Endothelial cell of umbilical vein (primary cell): ENCODE results near the gene EFEMP1.

ENCODE experiments used
- POLR2AphosphoS5 ChIP-seq: IDR thresholded peaks from 2 replicates; pipeline ENCODE4 v1.6.1; 2012; ENCODE audit warnings: low read depth, mild to moderate bottlenecking, control low read depth, low read length, moderate library complexity; ENCODE audit not compliant: insufficient read depth
- TF ChIP-seq, protein P1 (sequence below): IDR thresholded peaks from 2 replicates; pipeline ENCODE4 v1.6.1; 2011; ENCODE audit not compliant: insufficient read depth, insufficient read length
- TF ChIP-seq, protein P2 (sequence below), 2 donors: IDR thresholded peaks; 1 replicate in 1 of 2; 2 replicates in 1 of 2; pipeline ENCODE4 v1.5.1; 2011; ENCODE audit warnings: low read length in 2 of 2, mild to moderate bottlenecking in 2 of 2, moderate library complexity in 2 of 2, control low read depth in 1 of 2, inconsistent platforms in 1 of 2, low read depth in 1 of 2; ENCODE audit not compliant: insufficient read depth in 1 of 2; ENCODE audit errors: extremely low read depth in 1 of 2

DNA sequence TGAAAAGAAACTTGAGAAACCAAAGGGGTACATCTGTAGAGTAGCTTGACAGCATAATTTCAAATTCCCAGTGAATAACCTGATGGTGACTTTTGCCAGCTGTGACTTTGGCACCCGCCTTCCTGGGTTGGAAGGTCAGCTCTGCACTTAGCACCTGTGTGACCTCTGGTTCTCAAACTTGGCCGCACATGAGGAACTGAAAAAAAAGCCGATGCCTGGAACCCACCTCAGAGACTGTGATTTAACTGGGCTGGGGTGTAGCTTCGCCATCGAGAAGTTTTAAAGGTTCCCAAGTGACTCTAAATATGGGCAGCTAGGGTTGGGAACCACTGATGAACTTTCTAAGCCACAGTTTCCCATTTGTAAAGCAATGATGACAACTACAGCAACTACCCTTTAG, 6.5 kb downstream of the EFEMP1 start:
- TF ChIP-seq, protein P1, sequence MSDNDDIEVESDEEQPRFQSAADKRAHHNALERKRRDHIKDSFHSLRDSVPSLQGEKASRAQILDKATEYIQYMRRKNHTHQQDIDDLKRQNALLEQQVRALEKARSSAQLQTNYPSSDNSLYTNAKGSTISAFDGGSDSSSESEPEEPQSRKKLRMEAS, result no peak
- TF ChIP-seq, protein P2, sequence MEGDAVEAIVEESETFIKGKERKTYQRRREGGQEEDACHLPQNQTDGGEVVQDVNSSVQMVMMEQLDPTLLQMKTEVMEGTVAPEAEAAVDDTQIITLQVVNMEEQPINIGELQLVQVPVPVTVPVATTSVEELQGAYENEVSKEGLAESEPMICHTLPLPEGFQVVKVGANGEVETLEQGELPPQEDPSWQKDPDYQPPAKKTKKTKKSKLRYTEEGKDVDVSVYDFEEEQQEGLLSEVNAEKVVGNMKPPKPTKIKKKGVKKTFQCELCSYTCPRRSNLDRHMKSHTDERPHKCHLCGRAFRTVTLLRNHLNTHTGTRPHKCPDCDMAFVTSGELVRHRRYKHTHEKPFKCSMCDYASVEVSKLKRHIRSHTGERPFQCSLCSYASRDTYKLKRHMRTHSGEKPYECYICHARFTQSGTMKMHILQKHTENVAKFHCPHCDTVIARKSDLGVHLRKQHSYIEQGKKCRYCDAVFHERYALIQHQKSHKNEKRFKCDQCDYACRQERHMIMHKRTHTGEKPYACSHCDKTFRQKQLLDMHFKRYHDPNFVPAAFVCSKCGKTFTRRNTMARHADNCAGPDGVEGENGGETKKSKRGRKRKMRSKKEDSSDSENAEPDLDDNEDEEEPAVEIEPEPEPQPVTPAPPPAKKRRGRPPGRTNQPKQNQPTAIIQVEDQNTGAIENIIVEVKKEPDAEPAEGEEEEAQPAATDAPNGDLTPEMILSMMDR (IDR thresholded peaks at IDR 0.05; ENCODE audit: extremely low read depth in 1 of 2, insufficient read depth in 1 of 2, low read depth in 1 of 2, low read length in 2 of 2), result no peak
- no peak for TF ChIP-seq POLR2AphosphoS5
